HG03469 (cell line): Measurements from ENCODE around the gene UBXN7.
"Not testable (repeated sequence)": the region's sequence is repeated elsewhere in the genome, so short reads cannot be mapped to it uniquely, and the experiment has no call there.

Source experiments
- ATAC-seq: cut with Tn5 transposase; IDR thresholded peaks from one replicate; pipeline ENCODE4 v1.9.1; 2021; ENCODE audit warnings: mild to moderate bottlenecking, moderate library complexity, moderate number of reproducible peaks; ENCODE audit not compliant: unreplicated experiment

The UBXN7 gene

DNA sequence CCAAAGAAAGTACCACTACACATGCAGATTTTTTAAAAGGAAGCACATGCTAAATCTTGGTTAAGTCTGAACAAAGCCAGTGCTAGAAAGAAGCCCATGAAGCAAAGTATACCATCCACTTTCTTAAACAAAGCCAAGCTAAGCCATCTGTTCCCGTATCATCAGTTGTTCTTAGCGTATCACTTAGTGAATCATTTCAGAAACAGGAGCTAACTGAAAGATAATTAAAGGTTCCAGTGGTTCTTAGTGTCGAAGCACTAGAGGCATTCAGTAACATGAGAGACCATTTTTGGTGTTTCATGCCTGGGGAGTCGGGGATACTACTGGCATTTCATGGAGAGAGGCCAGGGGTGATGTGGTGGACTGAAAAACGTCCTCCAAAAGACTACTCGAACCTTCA, 12.8 kb downstream of the UBXN7 start:
- ATAC-seq: no peak

DNA sequence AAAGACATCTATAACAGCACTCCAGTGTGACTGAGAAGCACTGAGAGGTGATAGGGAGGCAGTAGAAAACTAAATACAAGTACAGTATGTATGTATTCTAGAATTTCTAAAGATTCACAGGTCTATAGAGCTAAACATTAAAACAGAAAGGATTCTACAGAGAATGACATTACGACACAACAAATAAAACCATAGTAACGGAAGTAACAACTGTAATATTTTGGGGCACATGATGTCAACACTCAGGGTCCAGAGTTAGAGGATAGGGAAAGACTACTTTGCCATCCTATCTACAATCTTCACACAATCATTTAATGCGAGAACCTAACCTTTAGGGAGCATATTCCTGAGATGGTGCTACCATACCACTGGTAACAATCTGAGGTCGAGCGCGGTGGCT, 13.6 kb downstream of the UBXN7 start:
- no peak for ATAC-seq

DNA sequence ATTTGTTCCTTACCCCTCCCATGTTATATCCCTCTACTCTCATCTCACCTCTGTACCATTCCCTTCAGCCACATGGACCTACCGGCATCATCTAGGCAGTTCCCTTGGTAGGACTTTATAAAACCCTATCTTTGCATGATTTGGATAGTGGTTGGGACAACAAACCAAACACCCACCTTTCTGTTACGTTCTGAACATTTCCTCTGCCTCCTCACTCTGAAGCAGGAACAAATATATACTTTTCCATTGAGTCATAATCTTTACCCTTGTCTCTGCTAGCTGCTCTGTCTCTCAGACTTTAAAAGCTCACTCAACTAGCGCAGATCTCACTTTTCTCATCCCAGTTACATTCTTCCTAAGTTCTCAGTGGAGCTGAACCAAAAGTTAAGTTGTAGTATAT, 17.8 kb downstream of the UBXN7 start:
- no peak for ATAC-seq

DNA sequence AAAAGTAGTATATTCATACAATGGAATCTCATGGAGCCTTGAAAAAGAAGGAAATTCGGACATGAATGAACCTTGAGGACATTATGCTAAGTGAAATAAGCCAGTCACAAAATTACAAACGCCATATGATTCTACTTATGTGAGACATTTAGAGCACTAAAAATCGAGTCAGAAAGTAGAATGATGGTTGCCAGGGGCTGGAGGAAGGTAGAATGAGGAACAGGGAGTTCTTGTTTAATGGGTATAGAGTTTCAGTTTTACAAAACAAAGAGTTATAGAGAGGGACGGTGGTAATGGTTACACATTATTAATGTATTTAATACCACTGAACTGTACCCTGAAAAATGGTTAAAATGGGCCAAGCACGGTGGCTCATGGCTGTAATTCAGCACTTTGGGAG, 19.5 kb downstream of the UBXN7 start:
- ATAC-seq: no peak

DNA sequence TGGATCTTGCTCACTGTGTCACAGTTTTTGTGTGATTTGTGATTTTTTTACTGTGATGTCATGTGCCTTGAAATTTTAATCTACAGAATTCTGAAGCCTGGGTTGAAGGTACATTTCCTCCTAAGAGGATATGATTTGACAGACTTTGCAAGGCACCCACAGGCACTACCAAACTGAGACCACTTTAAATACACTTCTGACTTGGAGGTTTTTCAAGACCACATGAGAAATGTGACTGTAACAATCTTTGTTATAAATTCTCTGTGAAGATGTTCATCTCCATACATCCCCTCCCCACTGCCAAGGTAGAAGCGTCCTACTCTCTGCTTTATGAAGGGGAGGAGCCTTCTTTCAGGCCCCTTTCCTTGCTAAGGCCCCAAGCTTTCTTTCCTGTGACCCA, 22.8 kb downstream of the UBXN7 start:
- no peak for ATAC-seq

DNA sequence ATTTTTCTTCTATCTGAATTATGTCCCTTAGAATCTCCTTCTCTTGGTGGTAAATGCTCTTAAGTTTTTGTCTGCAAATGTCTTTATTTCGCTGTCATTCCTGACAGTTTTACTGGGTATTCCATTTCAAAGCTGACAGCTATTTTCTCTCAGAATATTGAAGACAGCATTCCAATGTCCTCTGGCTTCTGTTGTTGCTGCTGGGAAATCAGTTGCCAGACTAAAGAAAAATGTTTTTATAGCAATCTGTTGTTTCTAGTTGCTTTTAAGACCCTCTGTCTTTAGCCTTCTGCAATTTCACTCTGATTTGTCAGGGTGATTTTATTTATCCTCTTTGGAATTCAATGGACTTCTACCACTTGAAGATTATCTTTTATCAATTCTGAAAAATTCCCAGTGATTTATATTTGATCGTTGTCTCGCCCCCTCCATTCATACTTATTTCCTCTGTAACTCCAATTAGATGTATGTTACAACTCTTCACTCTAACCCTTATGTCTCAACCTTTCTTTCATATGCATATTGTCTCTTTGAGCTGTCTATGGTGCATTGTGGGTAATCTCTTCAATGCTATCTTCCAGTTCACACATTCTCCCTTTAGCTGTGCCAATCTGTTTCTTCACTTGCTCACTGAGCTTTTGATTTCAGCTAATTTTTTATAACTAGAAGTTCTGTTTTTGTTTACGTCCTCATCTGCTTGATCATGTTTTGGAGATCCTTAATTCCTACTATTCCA, 23.5 kb downstream of the UBXN7 start:
- no peak for ATAC-seq

DNA sequence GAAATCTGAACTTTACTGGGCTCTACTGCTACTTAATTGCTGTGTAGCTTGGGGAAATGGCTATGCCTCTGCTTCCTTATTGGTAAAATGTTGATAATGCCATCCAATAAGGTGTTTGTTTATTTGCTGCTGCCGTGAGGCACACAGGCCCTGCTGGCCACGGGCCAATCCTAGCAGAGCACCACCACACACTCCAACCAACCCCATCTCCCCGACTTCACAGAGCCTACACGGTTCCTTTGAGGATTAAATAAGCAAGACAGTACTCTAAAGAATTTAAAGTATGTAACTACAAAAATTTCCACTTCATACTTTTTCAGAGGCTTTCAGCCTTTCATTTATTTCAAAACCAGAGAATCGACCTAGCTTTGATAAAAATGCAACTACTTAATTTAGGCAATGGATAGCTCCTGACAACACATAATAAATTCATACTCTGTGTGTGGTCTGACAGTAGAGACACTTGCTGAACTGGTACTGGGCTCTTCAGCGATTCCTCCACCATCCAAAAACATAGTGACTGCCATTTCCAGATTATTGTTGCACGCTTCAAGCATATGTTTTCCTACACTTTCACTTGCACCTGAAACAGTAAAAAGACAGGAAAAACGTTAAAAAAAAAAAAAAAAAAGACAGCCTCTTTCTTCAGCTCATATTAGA, 25.3 kb downstream of the UBXN7 start:
- ATAC-seq: no peak

DNA sequence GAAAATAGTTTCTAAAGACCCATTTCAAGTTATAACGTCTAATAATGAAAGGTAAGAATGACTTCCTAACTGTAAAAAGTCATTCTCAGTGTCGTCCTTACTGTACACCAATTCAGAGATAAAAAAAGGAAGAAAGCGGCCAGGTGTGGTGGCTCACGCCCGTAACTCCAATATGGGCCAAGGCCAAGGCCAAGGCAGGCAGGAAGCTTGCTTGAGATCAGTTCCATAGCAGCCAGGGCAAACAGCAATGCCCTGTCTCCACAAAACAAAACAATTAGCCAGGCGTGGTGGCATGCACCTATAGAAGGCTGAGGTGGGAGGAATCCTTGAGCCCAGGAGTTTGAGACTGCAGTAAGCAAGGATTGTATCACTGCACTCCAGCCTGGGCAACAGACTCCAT, 31.9 kb downstream of the UBXN7 start:
- ATAC-seq: no peak

DNA sequence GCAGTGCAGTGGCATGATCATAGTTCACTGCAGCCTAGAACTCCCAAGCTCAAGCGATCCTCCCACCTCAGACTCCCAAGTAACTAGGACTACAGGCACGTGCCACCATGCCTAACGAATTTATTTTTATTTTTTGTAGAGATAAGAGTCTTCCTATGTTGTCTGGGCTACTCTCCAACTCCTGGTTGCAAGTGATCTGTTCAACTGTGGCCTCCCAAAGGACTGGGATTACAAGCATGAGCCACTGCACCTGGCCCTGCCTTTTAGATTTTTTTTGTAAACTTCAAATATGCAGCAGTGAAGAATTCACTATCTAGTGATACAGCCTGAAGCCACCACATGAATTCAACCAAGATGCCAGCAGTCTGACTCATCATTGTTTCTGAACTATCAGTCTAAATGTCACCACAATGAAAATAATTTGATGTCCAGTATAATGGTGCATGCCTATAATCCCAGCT, 32.7 kb downstream of the UBXN7 start:
- no peak for ATAC-seq

DNA sequence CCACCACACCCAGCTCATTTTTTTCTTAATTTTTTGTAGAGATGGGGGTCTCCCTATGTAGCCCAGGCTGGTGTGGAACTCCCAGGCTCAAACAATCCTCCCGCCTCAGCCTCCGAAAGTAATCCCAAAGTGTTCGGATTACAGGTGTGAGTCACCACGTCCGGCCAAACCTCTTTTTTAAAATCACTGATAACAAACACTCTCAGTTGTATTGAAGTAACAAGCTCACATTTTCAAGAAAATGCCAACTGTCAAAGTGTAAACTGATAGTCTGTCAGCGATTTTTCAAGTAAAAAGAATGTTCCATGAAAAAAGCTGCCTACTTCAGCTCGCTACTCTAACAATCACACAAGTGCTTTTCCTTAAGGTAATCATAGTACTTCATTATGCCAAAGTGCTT, 33.4 kb downstream of the UBXN7 start:
- ATAC-seq: no peak

DNA sequence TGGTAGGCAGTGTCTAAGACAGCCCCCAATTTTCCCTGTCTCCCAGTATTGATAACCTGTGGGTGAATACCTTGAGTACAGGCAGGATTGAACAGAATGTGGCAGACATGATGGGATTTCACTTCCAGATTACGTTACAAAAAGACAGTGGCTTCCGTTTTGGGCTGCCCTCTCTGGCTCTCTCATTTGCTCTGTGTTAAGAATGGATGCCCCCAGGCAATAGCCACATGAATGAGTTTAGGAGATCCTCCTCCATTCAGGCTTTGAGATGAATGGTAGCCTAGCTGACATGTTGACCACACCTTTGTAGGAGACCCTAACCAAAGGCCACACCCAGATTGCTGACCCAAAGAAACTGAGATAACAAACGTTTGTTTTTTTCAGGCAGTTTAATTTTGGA, 34.3 kb downstream of the UBXN7 start:
- ATAC-seq: no peak

DNA sequence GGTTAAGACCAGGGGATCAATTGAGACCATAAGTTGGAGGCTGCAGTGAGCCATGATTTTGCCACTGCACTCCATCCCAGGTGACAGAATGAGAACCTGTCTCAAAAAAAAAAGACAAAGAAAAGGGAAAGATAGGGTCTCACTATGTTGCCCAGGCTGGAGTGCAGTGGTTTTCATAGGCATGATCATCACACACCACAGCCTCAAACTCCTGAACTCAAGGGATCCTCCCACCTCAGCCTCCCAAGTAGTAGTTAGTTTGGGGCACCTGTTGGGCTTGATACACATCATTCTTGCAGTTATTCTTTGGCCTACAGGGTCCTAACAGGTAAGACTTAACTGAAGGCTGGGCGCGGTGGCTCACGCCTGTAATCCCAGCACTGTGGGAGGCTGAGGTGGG, 42.1 kb downstream of the UBXN7 start:
- no peak for ATAC-seq

DNA sequence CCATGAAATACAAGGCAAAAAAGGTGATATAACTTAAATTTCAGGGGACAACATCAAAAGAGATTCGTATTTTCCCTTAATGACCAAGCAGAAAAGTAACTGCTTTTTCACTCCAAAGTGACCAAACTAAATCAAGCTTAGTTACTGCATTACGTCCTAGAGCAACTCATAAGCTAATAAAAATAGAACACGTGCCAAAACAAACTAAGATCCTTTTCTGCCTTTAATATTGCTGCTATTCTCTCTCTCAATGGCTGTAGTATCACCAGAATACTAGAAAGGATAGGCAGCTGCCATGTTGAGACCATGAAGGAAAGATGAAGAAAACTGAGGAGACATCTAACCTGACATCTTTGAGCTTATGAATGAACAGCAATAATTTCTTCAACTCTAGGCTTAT, 43.3 kb downstream of the UBXN7 start:
- no peak for ATAC-seq

DNA sequence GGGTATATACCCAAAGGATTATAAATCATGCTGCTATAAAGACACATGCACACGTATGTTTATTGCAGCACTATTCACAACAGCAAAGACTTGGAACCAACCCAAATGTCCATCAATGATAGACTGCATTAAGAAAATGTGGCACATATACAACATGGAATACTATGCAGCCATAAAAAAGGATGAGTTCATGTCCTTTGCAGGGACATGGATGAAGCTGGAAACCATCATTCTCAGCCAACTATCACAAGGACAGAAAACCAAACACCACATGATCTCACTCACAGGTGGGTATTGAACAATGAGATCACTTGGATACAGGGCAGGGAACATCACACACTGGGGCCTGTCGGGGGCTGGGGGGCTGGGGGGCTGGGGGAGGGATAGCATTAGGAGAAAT, 44.3 kb downstream of the UBXN7 start:
- ATAC-seq: not testable (repeated sequence)

DNA sequence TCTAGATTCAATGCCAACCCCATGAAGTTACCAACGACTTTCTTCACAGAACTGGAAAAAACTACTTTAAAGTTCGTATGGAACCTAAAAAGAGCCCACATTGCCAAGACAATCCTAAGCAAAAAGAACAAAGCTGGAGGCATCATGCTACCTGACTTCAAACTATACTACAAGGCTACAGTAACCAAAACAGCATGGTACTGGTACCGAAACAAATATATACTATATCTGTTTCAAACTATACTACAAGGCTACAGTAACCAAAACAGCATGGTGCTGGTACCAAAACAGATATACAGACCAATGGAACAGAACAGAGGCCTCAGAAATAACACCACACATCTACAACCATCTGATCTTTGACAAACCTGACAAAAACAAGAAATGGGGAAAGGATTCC, 45.4 kb downstream of the UBXN7 start:
- not testable (repeated sequence) for ATAC-seq

DNA sequence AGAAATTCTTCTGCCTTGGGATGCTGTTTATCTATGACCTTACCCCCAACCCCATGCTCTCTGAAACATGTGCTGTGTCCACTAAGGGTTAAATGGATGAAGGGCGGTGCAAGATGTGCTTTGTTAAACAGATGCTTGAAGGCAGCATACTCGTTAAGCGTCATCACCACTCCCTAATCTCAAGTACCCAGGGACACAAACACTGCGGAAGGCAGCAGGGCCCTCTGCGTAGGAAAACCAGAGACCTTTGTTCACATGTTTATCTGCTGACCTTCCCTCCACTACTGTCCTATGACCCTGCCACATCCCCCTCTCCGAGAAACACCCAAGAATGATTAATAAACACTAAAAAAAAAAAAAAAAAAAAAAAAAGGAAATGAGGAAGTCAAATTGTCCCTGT, 46.2 kb downstream of the UBXN7 start:
- ATAC-seq: not testable (repeated sequence)

DNA sequence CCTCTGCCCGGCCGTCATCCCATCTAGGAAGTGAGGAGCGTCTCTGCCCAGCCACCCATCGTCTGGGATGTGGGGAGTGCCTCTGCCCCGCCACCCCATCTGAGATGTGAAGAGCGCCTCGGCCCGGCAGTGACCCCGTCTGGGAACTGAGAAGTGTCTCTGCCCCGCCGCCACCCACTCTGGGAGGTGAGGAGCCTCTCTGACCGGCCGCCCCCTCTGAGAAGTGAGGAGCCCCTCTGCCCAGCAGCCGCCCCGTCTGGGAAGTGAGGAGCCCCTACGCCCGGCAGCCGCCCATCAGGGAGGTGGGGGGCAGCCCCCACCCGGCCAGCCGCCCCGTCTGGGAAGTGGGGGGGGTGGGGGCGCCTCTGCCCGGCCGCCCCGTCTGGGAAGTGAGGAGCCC, 46.8 kb downstream of the UBXN7 start:
- not testable (repeated sequence) for ATAC-seq

DNA sequence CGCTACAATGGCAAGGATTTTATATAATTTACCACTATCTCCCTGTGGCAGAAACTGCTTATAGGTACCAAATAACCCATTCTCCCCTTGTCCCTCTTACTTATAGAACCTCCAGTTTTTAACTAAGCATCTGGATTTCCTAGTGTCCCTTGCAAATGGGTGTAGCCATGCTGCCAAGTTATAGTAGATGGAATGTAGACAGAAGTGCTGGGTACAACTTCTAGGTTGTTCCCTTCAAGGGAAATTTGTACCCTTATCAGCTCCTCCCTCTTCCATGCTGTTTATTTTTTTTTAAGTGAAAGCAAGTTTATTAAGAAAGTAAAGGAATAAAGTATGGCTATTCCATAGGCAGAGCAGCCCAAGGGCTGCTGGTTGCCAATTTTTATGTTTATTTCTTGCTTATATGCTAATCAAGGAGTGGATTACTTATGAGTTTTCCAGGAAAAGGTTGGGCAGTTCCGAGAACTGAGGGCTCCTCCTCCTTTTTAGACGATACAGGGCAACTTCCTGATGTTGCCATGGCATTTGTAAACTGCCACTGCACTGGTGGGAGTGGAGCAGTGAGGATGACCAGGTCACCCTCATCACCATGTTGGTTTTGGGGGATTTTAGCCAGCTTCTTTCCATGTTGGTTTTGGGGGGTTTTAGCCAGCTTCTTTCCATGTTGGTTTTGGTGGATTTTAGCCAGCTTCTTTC, 53.9 kb downstream of the UBXN7 start:
- no peak for ATAC-seq

DNA sequence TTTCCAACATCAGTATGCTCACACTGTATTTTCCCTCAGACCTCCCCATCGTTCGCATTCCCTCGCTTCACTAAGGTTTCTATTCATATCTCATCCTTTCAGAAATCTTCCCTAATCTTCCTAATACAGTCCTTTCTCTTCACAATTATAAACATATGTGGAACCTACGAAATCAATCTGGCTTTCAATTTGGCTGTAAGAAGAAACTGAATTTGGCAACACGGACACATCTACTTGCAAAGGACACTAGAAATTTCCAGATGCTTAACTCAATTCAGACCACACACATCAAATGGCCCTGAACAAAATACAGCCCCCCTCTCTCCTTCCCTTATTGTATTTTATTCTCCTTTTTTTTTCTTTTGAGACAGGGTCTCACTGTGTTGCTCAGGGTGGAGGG, 54.9 kb downstream of the UBXN7 start:
- ATAC-seq: no peak

DNA sequence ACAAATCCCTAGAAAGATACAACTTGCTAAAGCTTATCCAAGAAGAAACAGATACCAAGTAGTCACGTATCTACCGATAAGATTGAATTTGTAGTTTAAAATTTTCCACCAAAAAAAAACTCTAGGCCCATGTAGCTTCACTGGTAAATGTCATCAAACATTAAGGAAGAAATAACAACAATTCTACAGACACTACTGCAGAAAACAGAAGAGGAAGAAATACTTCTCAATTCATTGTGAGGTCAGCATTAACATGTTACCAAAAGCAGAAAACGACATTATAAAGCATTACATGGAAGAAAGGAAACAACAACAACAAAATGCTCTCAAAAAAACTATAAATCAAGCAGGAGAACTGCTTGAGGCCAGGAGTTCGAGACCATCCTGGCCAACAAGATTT, 66.5 kb downstream of the UBXN7 start:
- no peak for ATAC-seq

DNA sequence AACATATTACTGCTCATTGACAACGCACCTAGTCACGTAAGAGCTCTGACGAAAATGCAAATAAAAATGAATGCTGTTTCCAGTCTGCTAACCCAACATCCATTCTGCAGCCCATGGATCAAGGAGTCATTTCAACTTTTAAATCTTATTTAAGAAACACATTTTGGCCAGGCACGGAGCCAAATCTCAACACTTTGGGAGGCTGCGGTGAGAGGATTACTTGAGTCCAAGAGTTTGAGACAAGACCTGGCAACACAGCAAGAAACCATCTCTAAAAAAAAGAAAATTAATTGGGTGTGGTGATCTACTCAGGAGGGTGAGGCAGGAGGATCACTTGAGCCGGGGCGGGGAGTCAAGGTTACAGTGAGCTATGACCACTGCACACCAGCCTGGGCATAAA, 71.6 kb downstream of the UBXN7 start:
- ATAC-seq: no peak

DNA sequence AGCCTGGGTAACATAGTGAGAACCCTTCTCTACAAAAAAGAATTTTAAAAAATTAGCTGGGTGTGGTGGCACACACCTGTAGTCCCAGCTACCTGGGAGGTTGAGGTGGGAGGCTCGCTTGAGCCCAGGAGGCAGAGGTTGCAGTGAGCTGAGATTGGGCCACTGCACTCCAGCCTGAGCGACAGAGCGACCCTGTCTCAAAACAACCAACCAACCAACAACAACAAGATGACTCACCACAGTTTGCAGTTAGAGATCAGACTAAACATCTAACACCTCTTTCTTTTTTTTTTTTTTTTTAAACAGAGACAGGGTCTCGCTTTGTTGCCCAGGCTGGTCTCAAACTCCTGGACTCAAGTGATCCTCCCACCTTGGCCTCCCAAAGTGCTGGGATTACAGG, 73.7 kb downstream of the UBXN7 start:
- ATAC-seq: not testable (repeated sequence)
